A549 treated with AZD9567 at 1 μM for 4 hours (cell line): ENCODE data around the gene DEFB121. TPM values are rescaled to one million over a fixed set of nuclear protein-coding genes. Genes with fewer than 3 reads are reported as not detected.

Experiments
- total RNA-seq: library from RNA; stranded (reverse); fragments of 200-300 nt; extraction: Qiagen RNA extraction; gene quantifications from 5 replicates; pipeline ENCODE4 v1.2.3, GENCODE V29; 2022; ENCODE audit not compliant: insufficient read depth

Gene DEFB121
- total RNA-seq, result not detected in 5 replicates

GRCh38 chr20:31406115-31406514 is at the start of gene DEFB121:
Gene DEFB121 (minus strand): TSS chr20:31406215. CDS start chr20:31406152, 63 bp downstream.

GRCh38 chr20:31440012-31440659 is 34.1 kb upstream of the DEFB121 start, which contains the start of gene DEFB123:
Gene DEFB123 (plus strand): TSS chr20:31440632. CDS start chr20:31440699, 67 bp downstream.

GRCh38 chr20:31390490-31390889 is 15.5 kb downstream of the DEFB121 start, which contains the start of gene DEFB119:
Gene DEFB119 (minus strand): TSS chr20:31390590. CDS start chr20:31390483, 107 bp downstream.

GRCh38 chr20:31368301-31368700 is 37.7 kb downstream of the DEFB121 start, which contains the start of gene DEFB118:
Gene DEFB118 (plus strand): TSS chr20:31368601. CDS start chr20:31368651, 50 bp downstream.

Other genes with a start within 250 kb of the DEFB121 start
- not detected in 5 replicates for gene DEFB115, start 148.6 kb downstream of the DEFB121 start, total RNA-seq
- gene DEFB116, start 97.6 kb downstream of the DEFB121 start, total RNA-seq, result not detected in 5 replicates
- gene DEFB118, start 37.6 kb downstream of the DEFB121 start, total RNA-seq, result not detected in 5 replicates
- gene DEFB119, start 15.6 kb downstream of the DEFB121 start, total RNA-seq, result not detected in 5 replicates
- gene DEFB123, start 34.4 kb upstream of the DEFB121 start, total RNA-seq, result not detected in 5 replicates
- gene DEFB124, start 68.9 kb upstream of the DEFB121 start, total RNA-seq, result 1.3 TPM in 1 of 5 replicates, not detected in the others
- gene REM1, start 69.1 kb upstream of the DEFB121 start, total RNA-seq, result 0.38 to 0.59 TPM (median 0.50 TPM) in 4 of 5 replicates, not detected in the other
- gene HM13, start 108.2 kb upstream of the DEFB121 start, total RNA-seq, result 197 to 263 TPM (median 238 TPM) in 5 replicates
- gene ID1, start 199.1 kb upstream of the DEFB121 start, total RNA-seq, result 404 to 603 TPM (median 466 TPM) in 5 replicates
- gene COX4I2, start 231.7 kb upstream of the DEFB121 start, total RNA-seq, result not detected in 5 replicates